Measurements from ENCODE around the gene SORCS2. TPM values are rescaled to one million over a fixed set of nuclear protein-coding genes. Genes with fewer than 3 reads are reported as not detected.

Gene SORCS2
- polyA plus RNA-seq, 4 donors, result 5.8 to 64.8 (median 8.9) TPM

DNA sequence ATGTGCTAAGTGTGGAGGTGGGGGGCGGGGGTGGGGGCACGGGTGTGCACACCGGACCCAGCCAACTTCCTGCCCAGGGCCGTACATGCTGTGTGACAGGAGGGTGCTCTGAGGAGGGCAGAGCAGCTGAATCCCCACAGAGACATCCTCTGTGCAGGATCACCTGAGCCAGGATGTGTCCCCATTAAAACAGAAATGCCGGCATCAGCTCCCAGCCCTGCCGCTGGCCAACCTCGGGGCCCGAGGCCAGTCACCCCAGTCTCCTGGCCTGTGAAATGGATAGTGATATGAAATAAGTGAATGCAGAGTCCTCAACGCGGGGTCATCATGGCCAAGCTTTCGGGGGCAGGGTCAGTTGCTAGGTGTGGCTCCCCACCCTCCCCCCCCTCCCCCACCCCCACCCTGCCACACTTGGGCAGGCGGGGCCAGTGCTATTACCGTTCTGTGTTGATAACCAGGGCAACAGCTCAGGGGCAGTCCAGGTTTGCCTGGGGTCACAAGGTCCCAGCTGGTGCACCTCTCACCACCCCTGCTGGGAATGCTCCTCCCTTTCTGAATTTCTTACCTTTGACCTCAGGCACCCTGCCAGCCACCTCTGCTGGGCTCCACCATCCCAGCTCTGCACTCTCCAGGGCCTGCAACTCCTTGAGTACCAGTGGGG, 469.6 kb downstream of the SORCS2 start:
- no peak for DNase-seq (ENCODE audit: low read depth in 4 of 4, low spot score in 3 of 4)

DNA sequence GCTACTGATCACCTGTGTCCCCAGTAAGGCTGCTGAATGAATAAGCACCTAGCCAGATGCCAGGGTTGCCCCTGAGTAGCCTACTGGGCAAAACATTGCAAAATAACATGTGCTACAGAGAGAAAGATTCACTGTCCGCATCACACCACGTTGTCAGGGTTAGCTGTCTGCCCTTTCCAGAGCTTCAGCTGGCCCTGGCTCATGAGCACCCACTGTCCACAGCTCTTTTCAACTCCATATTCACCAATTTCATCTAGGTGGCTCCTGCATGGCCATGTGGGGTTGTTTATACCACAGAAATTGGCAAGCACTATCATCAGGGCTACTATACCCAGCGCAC, 470.1 kb downstream of the SORCS2 start:
- DNase-seq (ENCODE audit: low read depth in 4 of 4, low spot score in 3 of 4), result no peak

DNA sequence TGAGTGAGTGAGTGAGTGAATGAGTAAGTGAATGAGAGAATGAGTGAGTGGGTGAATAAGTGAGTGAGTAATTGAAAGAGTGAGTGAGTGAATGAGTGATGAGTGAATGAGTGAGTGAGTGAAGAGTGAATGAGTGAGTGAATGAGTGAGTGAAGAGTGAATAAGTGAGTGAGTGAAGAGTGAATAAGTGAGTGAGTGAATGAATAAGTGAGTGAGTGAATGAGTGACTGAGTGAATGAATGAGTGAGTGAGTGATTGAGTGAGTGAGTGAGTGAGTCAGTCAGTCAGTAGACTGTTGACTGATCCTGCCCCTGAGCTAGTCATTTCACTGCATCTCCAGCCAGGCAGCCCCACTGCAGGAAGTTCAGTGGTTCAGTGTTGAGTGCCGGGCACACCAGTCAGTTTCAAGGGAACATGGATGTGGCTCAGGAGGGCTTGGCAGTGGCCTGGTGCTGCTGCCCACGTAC, 470.8 kb downstream of the SORCS2 start:
- DNase-seq (ENCODE audit: low read depth in 4 of 4, low spot score in 3 of 4), result no peak

DNA sequence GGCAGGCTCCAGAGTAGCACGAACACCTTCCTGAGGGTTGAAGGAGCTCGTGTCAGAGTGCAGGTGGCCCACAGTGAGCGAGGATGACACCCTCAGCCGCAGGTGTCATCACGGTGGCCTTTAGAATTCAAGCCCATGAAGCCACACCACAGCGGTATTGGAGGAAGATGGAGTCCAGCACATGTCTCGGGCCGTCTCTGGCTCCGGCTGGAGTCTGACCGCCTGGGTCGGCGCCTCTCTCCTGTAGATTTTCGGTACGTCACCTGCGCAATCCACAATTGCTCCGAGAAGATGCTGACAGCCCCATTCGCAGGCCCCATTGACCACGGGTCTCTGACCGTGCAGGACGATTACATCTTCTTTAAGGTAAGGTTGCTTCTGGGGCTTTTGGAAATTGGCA, 471.8 kb downstream of the SORCS2 start:
- DNase-seq (ENCODE audit: low read depth in 4 of 4, low spot score in 3 of 4), result no peak

DNA sequence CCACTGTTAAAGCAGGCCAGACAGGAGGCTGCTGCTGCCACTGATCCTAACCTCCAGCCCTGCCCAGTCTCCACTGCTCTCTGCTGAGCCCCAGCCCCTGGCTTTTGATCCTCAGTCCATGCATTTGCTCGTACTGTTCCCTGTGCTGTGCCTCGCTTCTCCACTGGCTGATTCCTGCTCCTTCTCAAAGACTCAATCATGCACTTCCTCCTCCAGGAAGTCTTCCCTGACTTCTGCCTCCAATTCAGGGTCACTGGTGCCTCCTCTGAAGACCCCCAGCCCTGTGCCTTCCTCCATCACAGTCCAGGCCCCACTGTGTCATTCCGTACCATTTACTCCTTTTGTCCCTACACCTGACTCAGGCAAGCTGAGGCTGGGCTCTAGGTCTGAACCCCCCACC, 473.0 kb downstream of the SORCS2 start:
- no peak for DNase-seq (ENCODE audit: low read depth in 4 of 4, low spot score in 3 of 4)

DNA sequence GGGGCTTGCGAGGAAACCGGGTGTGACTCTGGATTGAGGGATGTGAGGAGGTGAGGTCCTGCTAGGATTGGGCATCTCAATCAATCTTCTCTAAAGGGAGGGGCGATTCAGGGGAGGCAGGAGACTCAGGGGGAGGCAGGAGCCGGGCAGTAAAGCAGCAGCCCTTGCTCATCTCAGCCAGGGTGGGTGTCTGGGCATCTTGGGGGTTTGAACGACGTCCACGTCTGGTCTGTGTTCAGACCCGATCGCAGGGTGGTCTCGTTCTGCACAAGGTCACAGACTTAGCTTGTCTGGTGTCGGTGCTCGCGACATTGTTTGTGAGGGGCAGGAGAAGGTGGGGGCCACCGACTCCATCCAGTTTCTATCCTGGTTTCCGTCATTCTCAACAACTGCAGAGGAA, 473.7 kb downstream of the SORCS2 start:
- DNase-seq (ENCODE audit: low read depth in 4 of 4, low spot score in 3 of 4), result no peak

DNA sequence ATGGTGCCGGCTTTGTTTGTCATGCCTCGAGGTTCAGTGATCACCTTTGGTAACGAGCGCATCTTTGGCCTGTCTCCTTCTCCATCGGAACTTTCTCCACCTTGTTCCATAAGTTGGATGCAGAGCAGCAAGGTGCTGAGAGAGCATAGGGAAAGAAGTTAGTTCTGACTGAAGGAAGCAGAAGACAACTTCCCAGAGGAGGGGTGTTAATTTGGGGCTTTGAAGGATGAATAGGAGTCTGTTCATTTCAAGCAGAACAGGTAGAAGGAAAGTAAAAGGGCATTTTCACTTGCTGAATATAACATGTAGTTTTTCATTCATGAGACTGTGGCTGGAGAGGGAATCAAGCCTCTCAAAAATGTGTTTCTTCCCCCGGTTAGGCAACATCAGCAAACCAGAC, 474.4 kb downstream of the SORCS2 start:
- DNase-seq (ENCODE audit: low read depth in 4 of 4, low spot score in 3 of 4), result no peak

DNA sequence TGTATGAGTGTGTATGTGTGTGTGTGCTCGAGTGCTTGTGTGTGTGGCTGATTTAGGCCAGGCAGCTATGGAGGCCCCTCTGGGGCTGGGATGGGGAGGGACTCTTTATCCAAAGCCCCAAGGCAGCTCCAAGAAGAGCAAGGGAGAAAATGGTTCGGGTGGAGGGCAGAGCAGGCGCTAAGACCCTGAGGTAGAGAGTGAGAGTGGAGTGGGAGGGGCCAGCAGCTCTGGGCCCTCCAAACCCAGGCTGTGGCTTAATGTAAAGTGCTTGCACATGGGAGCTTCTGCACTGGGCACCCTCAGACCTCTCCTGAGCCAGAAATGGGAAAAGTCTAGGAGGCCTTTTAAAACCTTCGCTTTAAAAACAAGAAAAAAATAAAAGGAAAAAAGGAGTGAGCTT, 475.9 kb downstream of the SORCS2 start:
- DNase-seq (ENCODE audit: low read depth in 4 of 4, low spot score in 3 of 4), result no peak

DNA sequence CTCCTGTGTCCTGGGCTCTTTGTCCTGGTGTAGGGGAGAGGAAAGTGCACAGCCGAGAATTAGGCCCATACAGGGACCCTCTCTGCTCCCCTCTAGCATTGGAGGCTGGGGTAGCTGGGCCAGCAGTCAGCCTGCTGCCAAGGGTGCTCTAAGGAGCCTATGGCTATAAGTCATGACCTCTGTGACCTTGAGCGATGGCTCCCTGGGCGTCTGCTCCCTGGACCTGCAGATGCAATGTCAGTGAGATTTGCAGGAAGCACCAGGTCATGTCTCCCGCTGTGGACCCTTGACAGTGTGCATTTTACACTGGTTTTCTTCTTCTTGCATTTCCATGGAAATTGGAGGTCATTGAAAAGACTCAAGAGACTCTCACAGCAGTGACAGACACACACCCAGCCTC, 476.5 kb downstream of the SORCS2 start:
- DNase-seq (ENCODE audit: low read depth in 4 of 4, low spot score in 3 of 4), result no peak

DNA sequence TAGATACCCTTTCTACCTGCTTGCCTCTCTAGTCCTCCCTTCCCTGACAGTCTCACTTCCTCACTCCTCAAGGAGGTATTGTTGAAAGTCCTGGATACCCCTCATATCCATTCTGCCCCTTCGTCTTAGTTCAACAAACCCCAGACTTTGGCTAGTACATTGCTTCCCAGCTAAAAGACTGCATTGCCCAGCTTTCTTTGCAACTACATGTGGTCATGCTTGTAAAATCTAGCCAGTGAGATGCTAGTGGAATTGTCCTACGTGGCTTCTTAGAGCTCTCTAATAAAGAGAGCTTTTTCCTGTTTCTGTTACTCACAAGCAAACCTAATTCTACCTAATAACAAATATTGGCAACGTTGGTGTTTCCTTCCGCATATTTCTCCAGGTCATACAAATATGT, 480.3 kb downstream of the SORCS2 start:
- no peak for DNase-seq (ENCODE audit: low read depth in 4 of 4, low spot score in 3 of 4)

DNA sequence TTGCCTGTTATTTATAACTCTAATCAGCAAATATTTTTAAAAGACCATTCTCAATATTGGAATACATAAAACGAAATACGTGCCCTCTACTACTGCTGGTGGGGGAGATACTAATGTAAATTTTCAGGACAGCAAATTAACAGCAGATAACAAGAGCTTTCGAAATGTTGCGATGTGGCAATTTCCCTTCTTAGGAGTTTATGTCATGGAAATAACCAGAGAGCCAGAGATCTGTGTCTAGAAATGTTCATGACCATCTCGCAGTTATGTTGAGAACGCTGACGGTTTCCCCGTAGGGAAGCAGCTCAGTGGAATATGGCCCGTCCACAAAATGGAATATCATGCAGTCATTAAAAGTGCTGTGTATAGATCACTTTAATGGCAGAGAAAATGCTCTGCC, 480.8 kb downstream of the SORCS2 start:
- no peak for DNase-seq (ENCODE audit: low read depth in 4 of 4, low spot score in 3 of 4)

DNA sequence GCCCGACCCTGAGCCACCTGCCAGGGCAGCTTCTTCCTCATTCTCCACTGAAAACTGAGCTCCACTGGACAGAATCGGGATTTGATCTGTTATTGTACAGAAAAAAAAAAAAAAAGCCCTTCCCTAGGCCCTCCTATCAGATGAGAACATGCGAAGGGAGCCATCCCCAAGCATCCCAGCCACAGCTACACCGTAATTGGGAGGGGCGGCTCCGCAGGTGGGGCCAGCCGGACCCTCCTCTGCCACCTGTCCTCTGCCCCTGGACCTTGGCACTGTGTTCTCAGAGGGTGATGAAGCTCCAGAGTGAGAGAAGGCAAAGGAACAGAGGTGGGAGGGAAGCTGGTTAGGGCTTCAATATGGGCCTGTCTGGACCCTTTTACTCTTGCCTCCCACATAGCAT, 482.4 kb downstream of the SORCS2 start:
- no peak for DNase-seq (ENCODE audit: low read depth in 4 of 4, low spot score in 3 of 4)

DNA sequence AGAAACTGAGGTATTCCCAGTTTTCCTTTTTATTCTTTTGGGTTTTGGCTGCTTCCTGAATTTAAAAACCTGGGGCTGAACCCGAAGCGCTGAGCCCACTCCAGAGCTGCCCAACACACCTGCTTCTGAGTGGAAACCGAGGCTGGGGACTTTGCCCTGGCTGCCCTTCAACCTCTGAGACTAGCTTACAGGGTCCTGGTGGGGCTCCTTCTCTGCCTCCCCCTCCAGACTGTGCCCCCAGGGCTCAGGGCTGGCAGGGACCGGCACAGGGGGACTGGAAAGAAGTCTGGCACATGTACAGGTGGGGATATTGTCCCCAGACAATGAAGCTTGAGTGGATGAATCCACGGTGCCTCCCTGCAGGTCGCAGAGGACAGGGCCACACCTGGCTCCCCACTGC, 482.8 kb downstream of the SORCS2 start:
- no peak for DNase-seq (ENCODE audit: low read depth in 4 of 4, low spot score in 3 of 4)

DNA sequence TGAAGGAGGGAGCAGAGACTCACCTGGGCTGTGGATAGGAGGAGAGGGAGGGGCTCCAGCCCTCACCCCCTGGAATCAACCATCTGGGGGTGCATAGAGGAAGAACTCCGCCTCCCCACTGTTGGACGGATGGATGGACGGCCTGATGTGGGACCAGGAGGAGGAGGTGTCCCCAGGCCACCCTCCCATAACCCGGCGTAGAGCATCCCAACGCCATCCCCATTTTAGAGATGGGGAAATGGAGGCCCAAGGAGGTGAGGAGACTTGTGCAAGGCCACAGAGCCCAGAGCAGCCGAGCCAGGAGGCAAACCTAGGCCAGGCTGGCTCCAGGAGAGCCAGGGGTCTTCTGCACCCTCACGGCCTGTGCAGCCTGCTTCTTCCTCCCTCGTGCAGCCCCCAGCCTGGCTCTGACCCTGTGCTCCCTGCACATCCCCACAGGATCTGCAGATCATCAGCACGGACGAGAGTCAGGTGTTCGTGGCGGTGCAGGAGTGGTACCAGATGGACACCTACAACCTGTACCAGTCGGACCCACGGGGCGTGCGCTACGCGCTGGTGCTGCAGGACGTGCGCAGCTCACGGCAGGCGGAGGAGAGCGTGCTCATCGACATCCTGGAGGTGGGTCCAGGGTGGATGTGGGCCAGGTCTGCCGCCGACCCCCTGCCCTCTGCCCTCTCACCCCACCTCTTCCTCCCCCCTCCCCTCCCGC, 483.4 kb downstream of the SORCS2 start:
- DNase-seq (ENCODE audit: low read depth in 4 of 4, low spot score in 3 of 4), result no peak

DNA sequence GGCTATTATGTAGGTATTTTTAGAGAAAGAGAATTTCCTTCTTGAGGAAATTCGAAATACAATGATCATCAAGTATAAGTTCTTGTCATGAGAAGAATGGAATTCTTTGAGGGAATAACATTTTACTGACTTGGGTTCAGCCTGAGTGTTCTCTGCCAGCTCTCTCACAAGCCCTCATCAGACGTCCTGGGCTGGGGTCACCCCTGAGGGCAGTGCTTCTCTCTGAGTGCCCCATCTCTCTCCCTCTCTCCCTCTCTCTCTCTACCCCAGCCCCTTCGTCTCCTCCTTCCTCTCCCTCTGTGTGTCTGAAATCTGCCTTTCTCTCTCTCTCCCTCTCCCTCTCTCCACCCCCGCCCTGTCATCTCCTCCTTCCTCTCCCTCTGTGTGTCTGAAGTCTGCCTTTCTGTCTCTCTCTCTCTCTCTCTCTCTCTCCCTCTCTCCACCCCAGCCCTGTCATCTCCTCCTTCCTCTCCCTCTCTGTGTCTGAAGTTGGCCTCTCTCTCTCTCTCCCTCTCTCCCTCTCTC, 484.1 kb downstream of the SORCS2 start:
- no peak for DNase-seq (ENCODE audit: low read depth in 4 of 4, low spot score in 3 of 4)

DNA sequence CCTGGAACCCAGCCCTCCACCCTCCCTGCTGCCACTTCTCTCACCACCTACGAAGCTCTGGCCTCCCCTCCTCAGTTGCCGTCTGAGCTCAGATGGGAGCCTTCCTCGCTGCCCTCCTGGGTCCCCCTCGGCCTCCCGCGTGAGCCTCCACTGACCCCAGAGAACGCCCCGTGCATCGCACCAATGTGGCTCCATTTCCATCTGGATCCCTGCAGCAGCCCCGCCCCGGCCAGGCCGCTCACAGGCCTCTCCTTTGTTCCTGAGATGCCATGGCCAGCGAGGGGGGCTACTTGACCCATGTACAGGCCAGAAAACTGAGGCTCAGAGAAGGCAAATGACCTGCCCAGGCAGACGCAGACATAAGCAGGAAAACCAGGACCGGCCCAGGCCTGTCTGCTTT, 484.7 kb downstream of the SORCS2 start:
- no peak for DNase-seq (ENCODE audit: low read depth in 4 of 4, low spot score in 3 of 4)

DNA sequence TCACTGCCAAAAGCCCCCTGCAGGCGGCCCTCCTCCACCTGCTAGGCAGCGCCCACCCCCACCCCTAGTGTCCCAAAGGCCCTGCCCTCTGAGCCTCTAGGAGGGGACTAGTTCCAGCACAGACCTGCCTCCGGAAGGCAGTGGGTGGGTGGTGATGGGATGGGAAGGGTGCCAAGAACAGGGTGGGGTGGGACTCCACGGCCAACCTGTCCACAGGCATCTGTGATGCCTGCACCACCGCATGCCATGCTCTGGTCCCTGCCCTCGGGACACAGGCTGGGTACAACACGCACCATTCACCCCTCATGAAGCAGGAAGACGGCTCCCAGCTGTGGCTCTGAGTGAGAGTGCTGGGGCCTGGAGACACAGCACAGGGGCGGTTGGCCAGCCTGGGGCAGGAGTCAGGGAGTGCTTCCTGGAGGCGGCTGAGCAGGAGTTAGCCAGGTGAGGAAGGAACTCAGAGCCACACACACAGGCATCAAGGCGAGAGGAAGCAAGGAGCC, 485.5 kb downstream of the SORCS2 start:
- DNase-seq (ENCODE audit: low read depth in 4 of 4, low spot score in 3 of 4), result no peak

DNA sequence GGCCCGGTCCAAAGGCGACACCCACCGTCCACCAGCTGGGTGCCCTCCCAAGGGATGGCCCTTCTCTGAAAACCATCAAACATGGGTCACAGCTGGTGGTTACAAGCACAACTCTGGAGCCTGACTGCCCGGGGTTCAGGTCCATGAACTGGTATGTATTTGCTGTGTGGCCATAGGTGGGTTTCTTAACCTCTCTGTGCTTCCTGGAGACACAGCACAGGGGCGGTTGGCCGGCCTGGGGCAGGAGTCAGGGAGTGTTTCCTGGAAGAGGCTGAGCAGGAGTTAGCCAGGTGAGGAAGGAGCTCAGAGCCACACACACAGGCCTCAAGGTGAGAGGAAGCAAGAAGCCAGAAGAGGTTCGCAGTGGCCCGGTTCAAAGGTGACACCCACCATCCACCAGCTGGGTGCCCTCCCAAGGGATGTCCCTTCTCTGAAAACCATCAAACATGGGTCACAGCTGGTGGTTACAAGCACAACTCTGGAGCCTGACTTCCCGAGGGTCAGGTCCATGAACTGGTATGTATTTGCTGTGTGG, 486.0 kb downstream of the SORCS2 start:
- no peak for DNase-seq (ENCODE audit: low read depth in 4 of 4, low spot score in 3 of 4)

DNA sequence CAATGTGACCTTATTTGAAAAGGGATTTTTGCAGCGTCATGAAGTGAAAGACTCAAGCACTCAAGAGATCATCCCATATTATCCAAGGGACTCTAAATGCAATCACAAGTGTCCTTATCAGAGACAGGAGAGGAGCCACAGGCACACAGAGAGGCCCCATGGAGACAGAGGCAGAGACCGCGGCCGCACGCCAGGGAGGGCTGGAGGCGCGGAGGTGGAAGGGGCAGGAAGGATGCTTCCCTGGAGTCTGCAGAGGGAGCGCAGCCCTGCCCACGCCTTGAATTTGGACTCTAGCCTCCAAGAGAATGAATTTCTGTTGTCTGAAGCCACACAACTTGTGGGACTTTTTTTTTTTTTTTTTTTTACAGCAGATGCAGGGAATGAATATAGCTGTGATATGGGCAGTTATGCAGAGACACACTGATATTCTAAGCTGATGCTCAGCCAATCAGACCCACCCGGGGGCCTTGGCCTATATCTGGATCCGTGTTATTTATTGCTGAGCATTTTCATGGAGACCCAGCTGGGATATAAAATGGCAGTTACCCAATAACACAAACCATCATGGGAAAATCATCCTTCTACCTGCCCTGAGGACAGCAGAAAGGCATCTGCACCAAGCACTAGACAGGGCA, 487.2 kb downstream of the SORCS2 start:
- DNase-seq (ENCODE audit: low read depth in 4 of 4, low spot score in 3 of 4), result no peak

DNA sequence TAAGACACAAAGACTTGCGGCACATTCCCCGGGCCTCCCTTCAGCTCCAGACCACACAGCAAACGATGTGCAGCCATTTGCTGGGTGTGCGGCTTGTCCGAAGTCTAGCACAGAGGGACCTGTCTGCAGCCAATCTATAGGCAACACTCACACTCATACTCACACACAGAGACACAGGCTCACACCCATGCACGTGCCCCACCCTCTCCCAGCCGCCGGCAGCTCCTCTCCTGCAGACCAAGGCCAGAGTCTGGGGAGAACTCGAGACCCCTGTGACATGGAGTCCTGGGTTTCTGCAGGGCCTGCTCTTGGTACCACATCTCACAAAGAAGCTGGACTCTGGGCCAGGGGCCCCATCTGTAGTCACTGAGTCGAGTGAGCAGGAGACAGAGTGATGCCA, 487.8 kb downstream of the SORCS2 start:
- no peak for DNase-seq (ENCODE audit: low read depth in 4 of 4, low spot score in 3 of 4)

DNA sequence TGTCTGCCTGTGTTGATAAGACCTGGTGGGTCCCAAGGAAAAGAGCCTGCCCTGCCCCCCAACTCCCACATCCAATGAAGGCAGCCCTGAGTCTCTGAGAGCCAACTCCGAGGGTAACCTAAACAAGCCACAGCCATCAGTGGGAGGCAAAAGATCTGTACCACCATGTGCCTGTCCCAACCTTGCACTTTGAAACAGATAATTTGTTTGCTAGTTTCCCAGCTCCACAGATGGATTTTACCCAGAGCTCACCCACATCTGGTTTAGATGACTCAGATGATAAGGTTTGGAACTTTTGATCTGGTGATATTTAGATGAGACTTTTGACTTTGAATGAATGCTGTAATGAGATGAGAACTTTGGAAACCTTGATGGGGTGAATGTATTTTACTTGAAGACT, 488.4 kb downstream of the SORCS2 start:
- DNase-seq (ENCODE audit: low read depth in 4 of 4, low spot score in 3 of 4), result no peak
